HEK293 (cell line): ENCODE results near the gene SRSF12.

Source experiments
- GFI1B ChIP-seq: fragments of 450-650 bp; formaldehyde crosslinking; IDR thresholded peaks from 2 replicates; pipeline ENCODE4 v1.5.1; 2016; ENCODE audit warnings: missing biosample characterization, missing genetic modification characterization
- MEIS1 ChIP-seq: sonication (generic); formaldehyde crosslinking; IDR thresholded peaks from 2 replicates; pipeline ENCODE4 v1.8.1; 2022; ENCODE audit warnings: missing genetic modification reagents, mild to moderate bottlenecking, borderline replicate concordance
- REPIN1 ChIP-seq: fragments of 450-650 bp; formaldehyde crosslinking; IDR thresholded peaks from 2 replicates; pipeline ENCODE4 v1.5.1; 2017; ENCODE audit warnings: missing biosample characterization, missing genetic modification characterization, low read depth
- WT1 ChIP-seq: fragments of 450-650 bp; formaldehyde crosslinking; IDR thresholded peaks from 2 replicates; pipeline ENCODE4 v1.5.1; 2016; ENCODE audit warnings: missing biosample characterization, missing genetic modification characterization
- ZNF274 ChIP-seq, 2 experiments: fragments of 200-500 bp in 1 of 2; fragments of 450-650 bp in 1 of 2; sonication (Bioruptor generic) in 1 of 2; formaldehyde crosslinking in 1 of 2; IDR thresholded peaks; 2 replicates each; pipeline versions ENCODE4 v1.5.1 to v1.6.1; 2014 to 2016; ENCODE audit warnings: borderline replicate concordance in 1 of 2, inconsistent platforms in 1 of 2, low read length in 1 of 2, missing biosample characterization in 1 of 2, missing genetic modification characterization in 1 of 2
- ZNF341 ChIP-seq: fragments of 450-650 bp; formaldehyde crosslinking; IDR thresholded peaks from 2 replicates; pipeline ENCODE4; 2016; ENCODE audit warnings: low read depth, missing biosample characterization, missing genetic modification characterization
- ZNF501 ChIP-seq: fragments of 450-650 bp; formaldehyde crosslinking; IDR thresholded peaks from 2 replicates; pipeline ENCODE4 v1.5.1; 2016; ENCODE audit warnings: missing biosample characterization, missing genetic modification characterization
- ZNF600 ChIP-seq: fragments of 450-650 bp; formaldehyde crosslinking; IDR thresholded peaks from 2 replicates; pipeline ENCODE4 v1.5.1; 2016; ENCODE audit warnings: missing biosample characterization, missing genetic modification characterization
- ZNF776 ChIP-seq: fragments of 450-650 bp; formaldehyde crosslinking; IDR thresholded peaks from 2 replicates; pipeline ENCODE4 v1.5.0; 2017; ENCODE audit warnings: missing biosample characterization, missing genetic modification characterization, borderline replicate concordance
- ZNF785 ChIP-seq: fragments of 450-650 bp; formaldehyde crosslinking; IDR thresholded peaks from 2 replicates; pipeline ENCODE4 v1.5.1; 2016; ENCODE audit warnings: missing biosample characterization, missing genetic modification characterization
- ZNF843 ChIP-seq: fragments of 450-650 bp; formaldehyde crosslinking; IDR thresholded peaks from 2 replicates; pipeline ENCODE4 v1.5.1; 2016; ENCODE audit warnings: missing biosample characterization, missing genetic modification characterization
- TF ChIP-seq, protein P1 (sequence below): fragments of 450-650 bp; formaldehyde crosslinking; IDR thresholded peaks from 2 replicates; pipeline ENCODE4 v1.5.1; 2016; ENCODE audit warnings: missing biosample characterization, missing genetic modification characterization
- TF ChIP-seq, protein P2 (sequence below): fragments of 450-650 bp; formaldehyde crosslinking; conservative IDR thresholded peaks from 2 replicates; pipeline ENCODE4 v1.5.1; 2016; ENCODE audit warnings: low read depth, missing biosample characterization, missing genetic modification characterization
- TF ChIP-seq, protein P3 (sequence below): fragments of 450-650 bp; formaldehyde crosslinking; IDR thresholded peaks from 2 replicates; pipeline ENCODE4 v1.5.1; 2016; ENCODE audit warnings: missing biosample characterization, missing genetic modification characterization
- TF ChIP-seq, protein P4 (sequence below): fragments of 450-650 bp; formaldehyde crosslinking; IDR thresholded peaks from 2 replicates; pipeline ENCODE4 v1.5.1; 2016; ENCODE audit warnings: missing biosample characterization, missing genetic modification characterization
- TF ChIP-seq, protein P5 (sequence below): fragments of 450-650 bp; formaldehyde crosslinking; IDR thresholded peaks from 2 replicates; pipeline ENCODE4 v1.5.1; 2017; ENCODE audit warnings: missing biosample characterization, missing genetic modification characterization
- TF ChIP-seq, protein P6 (sequence below): fragments of 450-650 bp; formaldehyde crosslinking; IDR thresholded peaks from 2 replicates; pipeline ENCODE4; 2016; ENCODE audit warnings: missing biosample characterization, missing genetic modification characterization
- TF ChIP-seq, protein P7 (sequence below): fragments of 450-650 bp; formaldehyde crosslinking; IDR thresholded peaks from 2 replicates; pipeline ENCODE4 v1.5.1; 2016; ENCODE audit warnings: missing biosample characterization, missing genetic modification characterization
- TF ChIP-seq, protein P8 (sequence below): fragments of 450-650 bp; formaldehyde crosslinking; IDR thresholded peaks from 2 replicates; pipeline ENCODE4 v1.5.1; 2016; ENCODE audit warnings: missing biosample characterization, missing genetic modification characterization

SRSF12 gene

DNA sequence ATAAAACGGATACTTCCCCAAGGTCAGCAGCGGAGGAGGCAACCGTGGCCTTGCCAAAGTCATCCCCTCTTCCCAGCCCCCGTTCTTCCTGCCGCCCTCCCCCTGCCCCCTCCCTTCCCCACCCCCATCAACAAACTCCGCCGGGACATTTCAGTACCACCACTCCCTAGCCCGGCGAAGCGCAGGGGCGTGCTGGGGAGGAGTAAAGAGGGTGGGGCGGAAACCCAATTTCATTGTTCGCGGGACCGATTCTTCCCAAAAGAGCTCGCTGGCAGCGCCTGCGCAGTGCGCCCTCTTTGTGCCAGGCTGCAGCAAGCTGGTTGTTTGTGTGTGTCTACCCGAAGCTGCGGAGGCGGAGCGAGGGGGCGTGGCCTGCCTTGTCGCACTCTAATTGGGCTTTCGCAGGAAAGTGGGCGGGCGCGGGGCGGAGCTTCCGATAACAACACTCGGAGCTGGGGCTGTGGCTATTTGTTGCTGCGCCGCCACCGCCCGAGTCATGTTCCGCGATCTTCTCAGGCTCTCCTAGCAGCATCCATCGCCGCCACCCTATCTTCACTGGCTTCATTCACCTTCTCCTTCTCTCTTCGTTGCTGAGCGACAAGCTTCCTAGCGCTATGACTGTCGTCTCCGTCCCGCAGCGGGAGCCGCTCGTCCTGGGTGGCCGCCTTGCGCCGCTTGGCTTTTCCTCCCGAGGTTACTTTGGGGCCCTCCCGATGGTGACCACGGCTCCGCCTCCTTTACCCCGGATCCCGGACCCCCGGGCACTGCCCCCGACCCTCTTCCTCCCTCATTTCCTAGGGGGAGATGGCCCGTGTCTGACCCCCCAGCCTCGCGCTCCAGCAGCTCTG lies 37.4 kb downstream of the SRSF12 start, which contains the start of gene PNRC1 (continued):
- TF ChIP-seq, protein P1, sequence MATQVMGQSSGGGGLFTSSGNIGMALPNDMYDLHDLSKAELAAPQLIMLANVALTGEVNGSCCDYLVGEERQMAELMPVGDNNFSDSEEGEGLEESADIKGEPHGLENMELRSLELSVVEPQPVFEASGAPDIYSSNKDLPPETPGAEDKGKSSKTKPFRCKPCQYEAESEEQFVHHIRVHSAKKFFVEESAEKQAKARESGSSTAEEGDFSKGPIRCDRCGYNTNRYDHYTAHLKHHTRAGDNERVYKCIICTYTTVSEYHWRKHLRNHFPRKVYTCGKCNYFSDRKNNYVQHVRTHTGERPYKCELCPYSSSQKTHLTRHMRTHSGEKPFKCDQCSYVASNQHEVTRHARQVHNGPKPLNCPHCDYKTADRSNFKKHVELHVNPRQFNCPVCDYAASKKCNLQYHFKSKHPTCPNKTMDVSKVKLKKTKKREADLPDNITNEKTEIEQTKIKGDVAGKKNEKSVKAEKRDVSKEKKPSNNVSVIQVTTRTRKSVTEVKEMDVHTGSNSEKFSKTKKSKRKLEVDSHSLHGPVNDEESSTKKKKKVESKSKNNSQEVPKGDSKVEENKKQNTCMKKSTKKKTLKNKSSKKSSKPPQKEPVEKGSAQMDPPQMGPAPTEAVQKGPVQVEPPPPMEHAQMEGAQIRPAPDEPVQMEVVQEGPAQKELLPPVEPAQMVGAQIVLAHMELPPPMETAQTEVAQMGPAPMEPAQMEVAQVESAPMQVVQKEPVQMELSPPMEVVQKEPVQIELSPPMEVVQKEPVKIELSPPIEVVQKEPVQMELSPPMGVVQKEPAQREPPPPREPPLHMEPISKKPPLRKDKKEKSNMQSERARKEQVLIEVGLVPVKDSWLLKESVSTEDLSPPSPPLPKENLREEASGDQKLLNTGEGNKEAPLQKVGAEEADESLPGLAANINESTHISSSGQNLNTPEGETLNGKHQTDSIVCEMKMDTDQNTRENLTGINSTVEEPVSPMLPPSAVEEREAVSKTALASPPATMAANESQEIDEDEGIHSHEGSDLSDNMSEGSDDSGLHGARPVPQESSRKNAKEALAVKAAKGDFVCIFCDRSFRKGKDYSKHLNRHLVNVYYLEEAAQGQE = peak; percentile 34
- TF ChIP-seq ZNF843 (tag by site-specific recombination) (peak; percentile 60; the same call in 1 of the 2 replicates), GFI1B (tag by site-specific recombination) (0 out of 2 replicates have a peak, but pooled peaks have one; percentile 24), ZNF341 (peak; percentile 93), ZNF785 (tag by site-specific recombination) (no peak), ZNF776 (tag by site-specific recombination) (no peak), WT1 (tag by site-specific recombination) (peak; percentile 6; the same call in 1 of the 2 replicates), MEIS1 (CRISPR knock-in tag) (no peak), ZNF501 (tag by site-specific recombination) (peak; percentile 96), REPIN1 (tag by site-specific recombination) (peak; percentile 92), ZNF274 (IDR thresholded peaks at IDR 0.05; ENCODE audit: low read length) (no peak), ZNF274 (tag by site-specific recombination; IDR thresholded peaks at IDR 0.05; ENCODE audit: borderline replicate concordance) (no peak), ZNF600 (peak; percentile 83; the same call in 1 of the 2 replicates)
- TF ChIP-seq, protein P2, sequence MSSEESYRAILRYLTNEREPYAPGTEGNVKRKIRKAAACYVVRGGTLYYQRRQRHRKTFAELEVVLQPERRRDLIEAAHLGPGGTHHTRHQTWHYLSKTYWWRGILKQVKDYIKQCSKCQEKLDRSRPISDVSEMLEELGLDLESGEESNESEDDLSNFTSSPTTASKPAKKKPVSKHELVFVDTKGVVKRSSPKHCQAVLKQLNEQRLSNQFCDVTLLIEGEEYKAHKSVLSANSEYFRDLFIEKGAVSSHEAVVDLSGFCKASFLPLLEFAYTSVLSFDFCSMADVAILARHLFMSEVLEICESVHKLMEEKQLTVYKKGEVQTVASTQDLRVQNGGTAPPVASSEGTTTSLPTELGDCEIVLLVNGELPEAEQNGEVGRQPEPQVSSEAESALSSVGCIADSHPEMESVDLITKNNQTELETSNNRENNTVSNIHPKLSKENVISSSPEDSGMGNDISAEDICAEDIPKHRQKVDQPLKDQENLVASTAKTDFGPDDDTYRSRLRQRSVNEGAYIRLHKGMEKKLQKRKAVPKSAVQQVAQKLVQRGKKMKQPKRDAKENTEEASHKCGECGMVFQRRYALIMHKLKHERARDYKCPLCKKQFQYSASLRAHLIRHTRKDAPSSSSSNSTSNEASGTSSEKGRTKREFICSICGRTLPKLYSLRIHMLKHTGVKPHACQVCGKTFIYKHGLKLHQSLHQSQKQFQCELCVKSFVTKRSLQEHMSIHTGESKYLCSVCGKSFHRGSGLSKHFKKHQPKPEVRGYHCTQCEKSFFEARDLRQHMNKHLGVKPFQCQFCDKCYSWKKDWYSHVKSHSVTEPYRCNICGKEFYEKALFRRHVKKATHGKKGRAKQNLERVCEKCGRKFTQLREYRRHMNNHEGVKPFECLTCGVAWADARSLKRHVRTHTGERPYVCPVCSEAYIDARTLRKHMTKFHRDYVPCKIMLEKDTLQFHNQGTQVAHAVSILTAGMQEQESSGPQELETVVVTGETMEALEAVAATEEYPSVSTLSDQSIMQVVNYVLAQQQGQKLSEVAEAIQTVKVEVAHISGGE (tag by site-specific recombination) = peak; percentile 28; the same call in 1 of the 2 replicates
- TF ChIP-seq, protein P3, sequence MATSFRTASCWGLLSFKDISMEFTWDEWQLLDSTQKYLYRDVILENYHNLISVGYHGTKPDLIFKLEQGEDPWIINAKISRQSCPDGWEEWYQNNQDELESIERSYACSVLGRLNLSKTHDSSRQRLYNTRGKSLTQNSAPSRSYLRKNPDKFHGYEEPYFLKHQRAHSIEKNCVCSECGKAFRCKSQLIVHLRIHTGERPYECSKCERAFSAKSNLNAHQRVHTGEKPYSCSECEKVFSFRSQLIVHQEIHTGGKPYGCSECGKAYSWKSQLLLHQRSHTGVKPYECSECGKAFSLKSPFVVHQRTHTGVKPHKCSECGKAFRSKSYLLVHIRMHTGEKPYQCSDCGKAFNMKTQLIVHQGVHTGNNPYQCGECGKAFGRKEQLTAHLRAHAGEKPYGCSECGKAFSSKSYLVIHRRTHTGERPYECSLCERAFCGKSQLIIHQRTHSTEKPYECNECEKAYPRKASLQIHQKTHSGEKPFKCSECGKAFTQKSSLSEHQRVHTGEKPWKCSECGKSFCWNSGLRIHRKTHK (tag by site-specific recombination) = no peak
- TF ChIP-seq, protein P4, sequence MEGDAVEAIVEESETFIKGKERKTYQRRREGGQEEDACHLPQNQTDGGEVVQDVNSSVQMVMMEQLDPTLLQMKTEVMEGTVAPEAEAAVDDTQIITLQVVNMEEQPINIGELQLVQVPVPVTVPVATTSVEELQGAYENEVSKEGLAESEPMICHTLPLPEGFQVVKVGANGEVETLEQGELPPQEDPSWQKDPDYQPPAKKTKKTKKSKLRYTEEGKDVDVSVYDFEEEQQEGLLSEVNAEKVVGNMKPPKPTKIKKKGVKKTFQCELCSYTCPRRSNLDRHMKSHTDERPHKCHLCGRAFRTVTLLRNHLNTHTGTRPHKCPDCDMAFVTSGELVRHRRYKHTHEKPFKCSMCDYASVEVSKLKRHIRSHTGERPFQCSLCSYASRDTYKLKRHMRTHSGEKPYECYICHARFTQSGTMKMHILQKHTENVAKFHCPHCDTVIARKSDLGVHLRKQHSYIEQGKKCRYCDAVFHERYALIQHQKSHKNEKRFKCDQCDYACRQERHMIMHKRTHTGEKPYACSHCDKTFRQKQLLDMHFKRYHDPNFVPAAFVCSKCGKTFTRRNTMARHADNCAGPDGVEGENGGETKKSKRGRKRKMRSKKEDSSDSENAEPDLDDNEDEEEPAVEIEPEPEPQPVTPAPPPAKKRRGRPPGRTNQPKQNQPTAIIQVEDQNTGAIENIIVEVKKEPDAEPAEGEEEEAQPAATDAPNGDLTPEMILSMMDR (tag by site-specific recombination) = peak; percentile 53; the same call in 1 of the 2 replicates
- TF ChIP-seq, protein P5, sequence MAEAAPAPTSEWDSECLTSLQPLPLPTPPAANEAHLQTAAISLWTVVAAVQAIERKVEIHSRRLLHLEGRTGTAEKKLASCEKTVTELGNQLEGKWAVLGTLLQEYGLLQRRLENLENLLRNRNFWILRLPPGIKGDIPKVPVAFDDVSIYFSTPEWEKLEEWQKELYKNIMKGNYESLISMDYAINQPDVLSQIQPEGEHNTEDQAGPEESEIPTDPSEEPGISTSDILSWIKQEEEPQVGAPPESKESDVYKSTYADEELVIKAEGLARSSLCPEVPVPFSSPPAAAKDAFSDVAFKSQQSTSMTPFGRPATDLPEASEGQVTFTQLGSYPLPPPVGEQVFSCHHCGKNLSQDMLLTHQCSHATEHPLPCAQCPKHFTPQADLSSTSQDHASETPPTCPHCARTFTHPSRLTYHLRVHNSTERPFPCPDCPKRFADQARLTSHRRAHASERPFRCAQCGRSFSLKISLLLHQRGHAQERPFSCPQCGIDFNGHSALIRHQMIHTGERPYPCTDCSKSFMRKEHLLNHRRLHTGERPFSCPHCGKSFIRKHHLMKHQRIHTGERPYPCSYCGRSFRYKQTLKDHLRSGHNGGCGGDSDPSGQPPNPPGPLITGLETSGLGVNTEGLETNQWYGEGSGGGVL (tag by site-specific recombination) = peak; percentile 80
- TF ChIP-seq, protein P6, sequence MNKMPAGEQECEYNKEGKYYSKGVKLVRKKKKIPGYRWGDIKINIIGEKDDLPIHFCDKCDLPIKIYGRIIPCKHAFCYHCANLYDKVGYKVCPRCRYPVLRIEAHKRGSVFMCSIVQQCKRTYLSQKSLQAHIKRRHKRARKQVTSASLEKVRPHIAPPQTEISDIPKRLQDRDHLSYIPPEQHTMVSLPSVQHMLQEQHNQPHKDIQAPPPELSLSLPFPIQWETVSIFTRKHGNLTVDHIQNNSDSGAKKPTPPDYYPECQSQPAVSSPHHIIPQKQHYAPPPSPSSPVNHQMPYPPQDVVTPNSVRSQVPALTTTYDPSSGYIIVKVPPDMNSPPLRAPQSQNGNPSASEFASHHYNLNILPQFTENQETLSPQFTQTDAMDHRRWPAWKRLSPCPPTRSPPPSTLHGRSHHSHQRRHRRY (tag by site-specific recombination) = peak; percentile 70; the same call in 1 of the 2 replicates
- TF ChIP-seq, protein P7, sequence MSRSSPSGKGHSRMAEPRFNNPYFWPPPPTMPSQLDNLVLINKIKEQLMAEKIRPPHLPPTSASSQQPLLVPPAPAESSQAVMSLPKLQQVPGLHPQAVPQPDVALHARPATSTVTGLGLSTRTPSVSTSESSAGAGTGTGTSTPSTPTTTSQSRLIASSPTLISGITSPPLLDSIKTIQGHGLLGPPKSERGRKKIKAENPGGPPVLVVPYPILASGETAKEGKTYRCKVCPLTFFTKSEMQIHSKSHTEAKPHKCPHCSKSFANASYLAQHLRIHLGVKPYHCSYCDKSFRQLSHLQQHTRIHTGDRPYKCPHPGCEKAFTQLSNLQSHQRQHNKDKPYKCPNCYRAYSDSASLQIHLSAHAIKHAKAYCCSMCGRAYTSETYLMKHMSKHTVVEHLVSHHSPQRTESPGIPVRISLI = no peak
- TF ChIP-seq, protein P8, sequence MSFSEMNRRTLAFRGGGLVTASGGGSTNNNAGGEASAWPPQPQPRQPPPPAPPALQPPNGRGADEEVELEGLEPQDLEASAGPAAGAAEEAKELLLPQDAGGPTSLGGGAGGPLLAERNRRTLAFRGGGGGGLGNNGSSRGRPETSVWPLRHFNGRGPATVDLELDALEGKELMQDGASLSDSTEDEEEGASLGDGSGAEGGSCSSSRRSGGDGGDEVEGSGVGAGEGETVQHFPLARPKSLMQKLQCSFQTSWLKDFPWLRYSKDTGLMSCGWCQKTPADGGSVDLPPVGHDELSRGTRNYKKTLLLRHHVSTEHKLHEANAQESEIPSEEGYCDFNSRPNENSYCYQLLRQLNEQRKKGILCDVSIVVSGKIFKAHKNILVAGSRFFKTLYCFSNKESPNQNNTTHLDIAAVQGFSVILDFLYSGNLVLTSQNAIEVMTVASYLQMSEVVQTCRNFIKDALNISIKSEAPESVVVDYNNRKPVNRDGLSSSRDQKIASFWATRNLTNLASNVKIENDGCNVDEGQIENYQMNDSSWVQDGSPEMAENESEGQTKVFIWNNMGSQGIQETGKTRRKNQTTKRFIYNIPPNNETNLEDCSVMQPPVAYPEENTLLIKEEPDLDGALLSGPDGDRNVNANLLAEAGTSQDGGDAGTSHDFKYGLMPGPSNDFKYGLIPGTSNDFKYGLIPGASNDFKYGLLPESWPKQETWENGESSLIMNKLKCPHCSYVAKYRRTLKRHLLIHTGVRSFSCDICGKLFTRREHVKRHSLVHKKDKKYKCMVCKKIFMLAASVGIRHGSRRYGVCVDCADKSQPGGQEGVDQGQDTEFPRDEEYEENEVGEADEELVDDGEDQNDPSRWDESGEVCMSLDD = peak; percentile 54; the same call in 1 of the 2 replicates
